Measurements from ENCODE around the gene LHX4.

LHX4 gene

DNA sequence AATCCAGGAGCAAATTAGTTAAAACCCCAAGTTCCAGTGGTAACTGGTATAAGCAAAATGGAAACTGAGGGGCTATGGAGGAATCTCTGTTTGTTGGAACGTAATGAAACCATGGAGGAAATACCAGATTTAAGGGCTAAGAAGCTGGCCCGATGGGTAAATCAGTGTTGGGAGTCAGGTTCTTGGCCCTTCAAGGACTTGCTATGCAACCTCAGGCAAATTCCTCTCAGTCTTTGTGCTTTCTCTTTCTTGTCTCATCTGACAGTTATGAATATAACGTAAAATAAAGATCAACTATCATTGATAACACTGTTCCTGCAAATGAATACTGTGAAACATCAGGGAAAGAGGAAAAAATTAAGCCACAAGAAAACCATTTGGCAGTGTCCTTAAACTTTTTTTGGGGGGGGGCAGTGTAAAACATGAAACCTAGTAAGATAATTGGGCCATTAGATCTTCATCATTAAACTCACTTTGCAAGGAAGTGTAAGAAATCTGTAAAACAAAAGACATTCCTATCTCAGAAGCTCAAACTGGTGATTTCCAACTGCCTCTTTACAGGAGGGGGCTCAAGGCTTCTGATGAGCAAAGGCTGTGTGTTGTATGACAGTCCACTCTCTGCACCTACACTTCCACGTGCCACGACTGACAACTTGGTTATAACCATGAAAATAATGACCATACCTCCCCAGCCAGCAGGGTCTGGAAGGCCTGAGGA, 47.6 kb downstream of the LHX4 start:
- no peak for TF ChIP-seq CTCF (IDR thresholded peaks at IDR 0.05; ENCODE audit: insufficient read depth, low read length, missing control alignments)
- DNase-seq (ENCODE audit: low read depth, low spot score) = no peak
- H3K4me3 ChIP-seq (ENCODE audit: low read depth, low read length) = no peak overlapping the region
- POLR2A ChIA-PET = no interaction called here
- CTCF ChIA-PET = interaction anchor here (0.7 to 2.0 kb wide), 5 partner anchors 9 to 137 kb away, joined by 3 to 6 read pairs (median 3); no protein-coding TSS in a partner anchor

DNA sequence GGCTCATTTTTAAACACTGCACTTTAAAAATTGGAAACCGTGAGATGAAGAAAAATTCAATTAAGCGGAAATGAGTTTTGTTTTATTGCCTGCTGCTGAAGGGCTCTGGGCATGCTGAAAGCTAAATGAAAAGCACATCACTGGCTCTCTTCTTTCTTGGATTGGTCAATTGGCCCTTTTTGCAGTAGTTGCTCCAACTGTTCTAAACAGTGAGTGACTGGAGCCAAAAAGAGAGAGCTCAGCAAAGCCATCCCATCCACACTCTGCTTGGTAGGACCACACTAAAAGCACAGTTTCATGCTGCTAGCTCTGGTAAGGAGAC, 48.1 kb downstream of the LHX4 start:
- CTCF ChIA-PET = interaction anchor here (0.7 to 2.0 kb wide), 3 partner anchors 12 to 136 kb away, joined by 3 to 6 read pairs (median 3); no protein-coding TSS in a partner anchor
- POLR2A ChIA-PET = no interaction called here
- DNase-seq (ENCODE audit: low read depth, low spot score) = no peak
- no peak for TF ChIP-seq CTCF (IDR thresholded peaks at IDR 0.05; ENCODE audit: insufficient read depth, low read length, missing control alignments)
- no peak overlapping the region for H3K4me3 ChIP-seq (ENCODE audit: low read depth, low read length)

- DNase-seq (ENCODE audit: low read depth, low spot score) = no peak
- ChIA-PET CTCF (interaction anchor here (2.0 kb wide), 1 partner anchor 13 kb away, joined by 6 read pairs; no protein-coding TSS in a partner anchor), POLR2A (no interaction called here)
- TF ChIP-seq CTCF (IDR thresholded peaks at IDR 0.05; ENCODE audit: insufficient read depth, low read length, missing control alignments) = no peak
- no peak overlapping the region for H3K4me3 ChIP-seq (ENCODE audit: low read depth, low read length)
Measured at GRCh38 chr1:180278596-180279395, 48.7 kb downstream of the LHX4 start.

GRCh38 chr1:180279651-180280050, 49.6 kb downstream of the LHX4 start:
- no peak for TF ChIP-seq CTCF (IDR thresholded peaks at IDR 0.05; ENCODE audit: insufficient read depth, low read length, missing control alignments)
- POLR2A ChIA-PET = no interaction called here
- CTCF ChIA-PET = interaction anchor here (1.1 kb wide), 1 partner anchor 27 kb away, joined by 3 read pairs; no protein-coding TSS in a partner anchor
- no peak for DNase-seq (ENCODE audit: low read depth, low spot score)
- H3K4me3 ChIP-seq (ENCODE audit: low read depth, low read length) = no peak overlapping the region

DNA sequence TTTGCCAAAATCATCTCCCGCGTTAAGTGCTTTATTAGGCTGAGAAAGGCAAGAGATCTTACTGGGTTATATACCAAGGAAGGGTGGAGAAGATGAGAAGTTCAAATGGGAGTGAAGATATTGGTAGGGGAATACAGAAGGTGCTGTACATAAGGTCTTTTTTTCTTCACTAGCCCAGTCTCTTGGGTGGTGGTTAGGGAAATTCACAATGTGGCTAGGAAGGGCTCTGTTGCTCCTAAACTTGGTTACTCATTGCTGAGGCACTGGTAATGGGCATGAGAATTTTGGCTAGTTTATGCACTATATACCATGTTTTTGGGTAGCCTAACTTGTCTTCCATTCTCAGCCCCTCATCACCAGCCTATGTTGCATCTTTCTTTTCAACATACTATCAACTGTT, 50.6 kb downstream of the LHX4 start:
- CTCF ChIA-PET = interaction anchor here (1.1 kb wide), 2 partner anchors 28 to 202 kb away, joined by 3 read pairs; no protein-coding TSS in a partner anchor
- no peak for TF ChIP-seq CTCF (IDR thresholded peaks at IDR 0.05; ENCODE audit: insufficient read depth, low read length, missing control alignments)
- H3K4me3 ChIP-seq (ENCODE audit: low read depth, low read length) = no peak overlapping the region
- POLR2A ChIA-PET = no interaction called here
- DNase-seq (ENCODE audit: low read depth, low spot score) = no peak

GRCh38 chr1:180281490-180281889, 51.4 kb downstream of the LHX4 start:
- ChIA-PET POLR2A (no interaction called here), CTCF (interaction anchor here (1.1 to 2.4 kb wide), 2 partner anchors 29 to 201 kb away, joined by 3 to 15 read pairs; no protein-coding TSS in a partner anchor)
- no peak overlapping the region for H3K4me3 ChIP-seq (ENCODE audit: low read depth, low read length)
- TF ChIP-seq CTCF (IDR thresholded peaks at IDR 0.05; ENCODE audit: insufficient read depth, low read length, missing control alignments) = no peak
- no peak for DNase-seq (ENCODE audit: low read depth, low spot score)
